GM20000 (cell line): ENCODE data around the gene P2RX2.

Experiments used
- DNase-seq: peaks from one replicate; pipeline ENCODE4 v3.0.0; 2012; ENCODE audit warnings: low spot score
- CTCF ChIP-seq: IDR thresholded peaks from 2 replicates; pipeline ENCODE4 v1.5.1; 2012; ENCODE audit warnings: mild to moderate bottlenecking, control low read depth; ENCODE audit errors: extremely low read depth, missing control alignments

The P2RX2 gene

DNA sequence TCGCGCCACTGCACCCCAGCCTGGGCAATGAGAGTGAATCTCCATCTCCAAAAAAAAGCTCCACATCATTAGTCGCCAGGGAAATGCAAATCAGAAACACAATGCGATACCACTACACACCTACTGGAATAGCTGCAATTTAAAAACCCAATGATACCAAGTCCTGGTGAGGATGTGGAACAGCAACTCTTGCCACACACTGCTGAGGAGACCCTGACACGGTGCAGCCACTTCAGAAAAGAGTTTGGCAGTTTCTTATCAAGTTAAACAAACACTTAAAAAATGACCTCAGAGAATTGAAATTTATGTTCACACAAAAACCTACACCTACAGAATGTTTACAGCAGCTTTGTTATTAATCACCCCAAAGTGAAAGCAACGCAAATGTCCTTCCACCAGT lies 12.1 kb downstream of the P2RX2 start:
- no peak for DNase-seq
- no peak for TF ChIP-seq CTCF

DNA sequence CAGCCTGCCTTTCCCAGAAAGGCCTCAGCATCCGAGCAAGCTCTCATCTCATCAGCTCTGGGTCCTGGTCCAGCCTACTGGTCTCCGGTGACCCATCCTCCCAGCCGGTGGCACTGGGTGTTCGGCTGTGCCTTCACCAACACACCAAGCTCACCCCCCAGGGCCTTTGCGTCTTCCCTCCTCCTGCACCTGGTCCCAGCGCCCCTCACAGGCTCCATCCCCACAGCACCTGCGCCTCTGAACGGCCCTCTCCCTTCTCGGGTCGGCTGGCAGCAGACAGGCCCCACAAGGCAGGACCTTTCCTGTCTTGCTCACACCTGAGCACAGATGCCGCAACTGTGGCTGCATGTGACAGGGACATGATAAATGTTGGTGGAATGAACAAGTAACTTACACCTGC lies 13.1 kb downstream of the P2RX2 start:
- DNase-seq = no peak
- no peak for TF ChIP-seq CTCF

DNA sequence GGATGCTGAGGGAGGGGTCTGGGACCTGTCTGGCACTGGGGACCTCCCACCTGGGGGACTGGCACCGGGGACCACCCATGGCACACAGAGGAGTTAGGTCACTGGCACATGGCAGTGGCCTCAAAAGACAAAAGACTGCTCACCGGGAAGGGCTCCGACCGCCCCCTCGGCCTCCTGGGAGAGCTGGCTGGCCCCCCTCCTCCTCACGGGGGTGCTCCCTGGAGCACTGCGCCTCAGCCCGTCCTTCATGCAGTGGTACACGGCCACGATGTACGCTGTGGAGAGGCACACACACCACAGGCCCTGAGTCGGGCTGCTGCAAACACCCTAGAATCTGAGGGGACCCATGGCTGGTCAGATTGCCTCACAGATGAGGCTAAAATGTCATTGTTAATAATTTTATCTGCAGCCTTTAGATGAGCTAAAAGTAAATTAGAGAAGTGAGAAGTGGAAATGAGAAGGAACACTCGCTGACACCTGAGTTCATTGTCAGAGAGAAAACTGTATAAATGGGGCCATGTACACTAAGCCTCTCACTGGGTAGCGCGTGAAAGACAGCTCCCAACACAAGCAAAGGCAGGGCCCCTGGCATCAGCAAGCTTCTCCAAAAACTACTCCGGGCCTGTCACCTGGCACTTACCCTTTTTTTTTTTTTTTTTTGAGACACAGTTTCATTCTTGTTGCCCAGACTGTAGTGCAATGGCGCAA lies 14.1 kb downstream of the P2RX2 start:
- TF ChIP-seq CTCF = no peak
- DNase-seq = no peak

DNA sequence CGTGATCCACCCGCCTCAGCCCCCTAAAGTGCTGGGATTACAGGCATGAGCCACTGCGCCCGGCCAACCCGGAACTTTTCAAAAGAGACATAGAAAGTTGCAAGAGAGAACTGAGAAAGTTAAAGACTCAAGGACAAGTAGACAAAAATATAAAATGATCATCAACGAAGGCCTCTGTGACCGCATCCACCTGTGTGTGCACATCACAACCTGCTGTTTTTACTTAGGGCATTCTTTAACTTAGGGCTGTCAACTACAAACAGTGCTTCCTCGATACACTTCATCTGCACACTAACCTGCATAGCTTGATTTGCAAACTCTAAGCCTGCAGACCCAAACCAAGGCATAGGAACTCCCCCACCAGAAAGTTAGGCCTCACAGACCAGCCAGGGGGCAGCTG lies 14.8 kb downstream of the P2RX2 start:
- no peak for DNase-seq
- TF ChIP-seq CTCF = no peak

DNA sequence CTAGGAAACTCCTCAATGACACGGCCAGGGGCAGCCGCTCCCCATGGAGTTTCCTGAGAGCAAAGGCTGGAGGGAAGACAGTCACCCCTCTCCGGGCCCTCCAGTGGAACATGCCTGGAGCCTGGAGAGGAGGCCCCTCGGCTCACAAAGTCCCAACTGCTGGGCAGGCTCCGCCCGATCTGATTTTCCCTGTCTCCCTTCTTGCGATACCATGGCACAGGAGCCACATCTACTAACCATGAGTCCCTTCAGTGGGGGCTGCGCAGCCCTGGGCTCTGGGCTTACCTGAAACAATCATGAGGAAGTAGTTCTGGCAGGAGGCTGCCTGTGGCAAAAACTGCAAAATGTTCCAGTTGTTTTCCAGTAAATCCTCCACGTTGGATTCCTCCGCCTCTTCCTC lies 15.3 kb downstream of the P2RX2 start:
- no peak for DNase-seq
- TF ChIP-seq CTCF = no peak

- no peak for TF ChIP-seq CTCF
- no peak for DNase-seq
These were observed 15.9 kb downstream of the P2RX2 start for GRCh38 chr12:132634411-132634990.

DNA sequence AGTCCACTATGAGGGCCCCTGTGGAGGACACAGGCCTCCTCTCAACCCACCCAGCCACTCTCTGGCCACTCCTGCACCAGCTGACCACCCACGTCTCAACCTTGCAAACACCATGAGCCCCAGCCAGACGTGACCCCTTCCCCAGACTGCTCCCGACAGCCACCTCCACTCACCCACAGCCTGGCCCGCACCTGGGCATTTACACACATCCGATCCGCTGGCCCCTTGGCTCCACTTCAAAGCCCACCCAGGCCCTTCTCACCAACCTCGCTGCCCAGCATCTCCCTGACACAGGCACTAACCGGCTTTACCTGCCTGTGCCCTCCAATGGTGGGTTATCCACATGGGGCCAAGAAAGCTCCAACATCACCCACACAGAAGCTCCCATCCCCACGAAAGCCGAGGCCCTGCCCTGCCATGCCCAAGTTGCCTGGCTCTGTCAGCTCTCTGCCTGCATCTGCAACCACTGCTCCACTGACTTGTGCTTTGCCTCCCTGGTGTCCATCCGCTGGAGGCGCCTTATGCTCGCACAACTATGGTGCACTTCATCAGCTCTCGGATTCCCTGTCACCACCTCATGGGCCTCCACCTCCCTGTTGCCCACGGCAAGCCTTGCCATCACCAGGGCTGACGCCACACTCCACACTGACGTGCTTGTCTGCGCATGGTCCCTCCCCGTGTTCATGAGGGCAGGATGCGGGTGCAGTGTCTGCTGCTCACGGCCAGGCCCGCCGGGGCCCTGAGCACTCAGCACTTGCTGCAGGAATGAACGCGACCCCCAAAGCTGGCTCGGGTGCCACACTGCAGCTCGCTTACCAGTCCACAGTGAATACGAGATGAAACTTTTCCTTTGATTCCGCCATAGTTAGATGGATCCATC lies 16.7 kb downstream of the P2RX2 start:
- DNase-seq = no peak
- no peak for TF ChIP-seq CTCF
